ENCODE measurements around the gene CARS1. TPM values are rescaled to one million over a fixed set of nuclear protein-coding genes. Genes with fewer than 3 reads are reported as not detected.

Gene CARS1
- total and polyA plus RNA-seq, 2 of the 8 experiments (the other 6 are each of a cell fraction or from before 2014, with no cell fraction given): 44.1 to 100 TPM

GRCh38 chr11:3014057-3014938 is 42.9 kb downstream of the CARS1 start:
- Histone ChIP-seq H4K91ac (replicated peaks; ENCODE audit: insufficient read length, low read length) (no peak overlapping the region), H2BK12ac (ENCODE audit: low read depth, low read length) (no peak overlapping the region), H3K14ac (ENCODE audit: insufficient read length) (no peak overlapping the region), H2AFZ (ENCODE audit: low read length) (no peak overlapping the region), H3K79me1 (ENCODE audit: low read depth, low read length) (no peaks in the 10 kb centered on the region), H3K4me1 (replicated peaks in 1 of 4; ENCODE audit: control insufficient read depth in 3 of 4, insufficient read depth in 4 of 4, low read length in 3 of 4) (no peaks in the 10 kb centered on the region), H2AK5ac (ENCODE audit: low read depth, low read length) (no peak overlapping the region), H3K9me3 (ENCODE audit: insufficient read depth in 2 of 2, low read depth in 1 of 2, low read length in 1 of 2) (no peaks in the 10 kb centered on the region), H2BK5ac (ENCODE audit: low read depth, low read length) (no peak overlapping the region), H4K20me1 (replicated peaks in 1 of 2; ENCODE audit: control insufficient read depth in 1 of 2, insufficient read depth in 2 of 2, low read length in 2 of 2) (peaks cover 0 to 8% of the 10 kb centered on the region in 2 experiments), H3K23ac (ENCODE audit: insufficient read length) (no peak overlapping the region), H3K36me3 (ENCODE audit: control insufficient read depth in 2 of 4, insufficient read depth in 4 of 4, low read length in 3 of 4) (peaks cover 37 to 79% (median 64%) of the 10 kb centered on the region in 4 experiments), H3K79me2 (ENCODE audit: control insufficient read depth in 1 of 2, insufficient read depth in 2 of 2, low read length in 2 of 2) (no peaks in the 10 kb centered on the region), H2BK15ac (ENCODE audit: low read length) (no peak overlapping the region), H3K4me2 (ENCODE audit: insufficient read depth in 1 of 2, low read depth in 2 of 2, low read length in 2 of 2) (no peak overlapping the region), H2BK120ac (replicated peaks; ENCODE audit: low read depth, low read length) (no peak overlapping the region), H4K8ac (ENCODE audit: extremely low read depth, insufficient read depth, low read length) (no peak overlapping the region; the same call in 1 of the 2 replicates), H3K4ac (replicated peaks; ENCODE audit: insufficient read length, low read depth, low read length) (no peak overlapping the region), H2BK20ac (ENCODE audit: low read length) (0 out of 2 replicates have a peak overlapping the region, but pooled peaks have one; percentile 17), H3K18ac (ENCODE audit: extremely low read depth, low read length) (no peak overlapping the region), H3K27ac (ENCODE audit: low read depth, low read length) (no peak overlapping the region), H3K9ac (replicated peaks in 1 of 4; ENCODE audit: extremely low read depth in 1 of 4, low read depth in 3 of 4, low read length in 3 of 4) (no peak overlapping the region), H3K4me3 (ENCODE audit: extremely low read depth in 1 of 4, insufficient read depth in 2 of 4, low read depth in 3 of 4, low read length in 4 of 4) (no peak overlapping the region), H4K5ac (ENCODE audit: insufficient read length, low read depth, low read length) (no peak overlapping the region), H3K56ac (replicated peaks; ENCODE audit: insufficient read length, low read depth, low read length) (no peak overlapping the region), H3K27me3 (replicated peaks in 1 of 4; ENCODE audit: control insufficient read depth in 3 of 4, extremely low read depth in 1 of 4, insufficient read depth in 3 of 4, low read length in 3 of 4) (no peaks in the 10 kb centered on the region), H3K23me2 (ENCODE audit: low read depth, low read length) (no peaks in the 10 kb centered on the region)
- WGBS, 2 experiments (ENCODE audit: extremely low coverage in 1 of 2, insufficient coverage in 1 of 2, insufficient read length in 1 of 2, insufficient replicate concordance in 2 of 2, low coverage in 1 of 2, low lambda C conversion rate in 2 of 2, missing lambda C conversion rate in 1 of 2): 90% methylated on average over 16 of the region's 16 CpGs; no CpG with 5 or more reads in 1 of the 2 experiments
- no peak for FAIRE-seq
- ChIA-PET CTCF (ENCODE audit: partially characterized antibody) (interaction anchor here (0.7 to 3.3 kb wide), 15 partner anchors 7 to 382 kb away, joined by 3 to 13 read pairs (median 3); no protein-coding TSS in a partner anchor), POLR2A (ENCODE audit: partially characterized antibody) (interaction anchor here (1.0 to 2.5 kb wide), 4 partner anchors 8 to 21 kb away, joined by 4 to 8 read pairs (median 6); no protein-coding TSS in a partner anchor)
- DNase-seq (ENCODE audit: low read depth in 1 of 2, low spot score in 2 of 2): no peak
- TF ChIP-seq TBP (IDR thresholded peaks at IDR 0.05; ENCODE audit: low read depth, low read length): no peak
- TF ChIP-seq PHF8 (conservative IDR thresholded peaks at IDR 0.05; ENCODE audit: low read depth, low read length): no peak
- TF ChIP-seq, protein P1, sequence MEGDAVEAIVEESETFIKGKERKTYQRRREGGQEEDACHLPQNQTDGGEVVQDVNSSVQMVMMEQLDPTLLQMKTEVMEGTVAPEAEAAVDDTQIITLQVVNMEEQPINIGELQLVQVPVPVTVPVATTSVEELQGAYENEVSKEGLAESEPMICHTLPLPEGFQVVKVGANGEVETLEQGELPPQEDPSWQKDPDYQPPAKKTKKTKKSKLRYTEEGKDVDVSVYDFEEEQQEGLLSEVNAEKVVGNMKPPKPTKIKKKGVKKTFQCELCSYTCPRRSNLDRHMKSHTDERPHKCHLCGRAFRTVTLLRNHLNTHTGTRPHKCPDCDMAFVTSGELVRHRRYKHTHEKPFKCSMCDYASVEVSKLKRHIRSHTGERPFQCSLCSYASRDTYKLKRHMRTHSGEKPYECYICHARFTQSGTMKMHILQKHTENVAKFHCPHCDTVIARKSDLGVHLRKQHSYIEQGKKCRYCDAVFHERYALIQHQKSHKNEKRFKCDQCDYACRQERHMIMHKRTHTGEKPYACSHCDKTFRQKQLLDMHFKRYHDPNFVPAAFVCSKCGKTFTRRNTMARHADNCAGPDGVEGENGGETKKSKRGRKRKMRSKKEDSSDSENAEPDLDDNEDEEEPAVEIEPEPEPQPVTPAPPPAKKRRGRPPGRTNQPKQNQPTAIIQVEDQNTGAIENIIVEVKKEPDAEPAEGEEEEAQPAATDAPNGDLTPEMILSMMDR (IDR thresholded peaks at IDR 0.05; ENCODE audit: control extremely low read depth in 1 of 3, insufficient read depth in 1 of 3, low read depth in 1 of 3, low read length in 3 of 3): no peak
- TF ChIP-seq SP1 (IDR thresholded peaks at IDR 0.05; ENCODE audit: low read depth, low read length): no peak
- no peak for TF ChIP-seq BRCA1 (IDR thresholded peaks at IDR 0.05; ENCODE audit: low read depth, low read length)
- TF ChIP-seq HDAC6 (IDR thresholded peaks at IDR 0.05; ENCODE audit: low read depth, low read length): no peak
- no peak for TF ChIP-seq TEAD4 (IDR thresholded peaks at IDR 0.05; ENCODE audit: low read depth, low read length)
- TF ChIP-seq KDM5A (IDR thresholded peaks at IDR 0.05; ENCODE audit: low read length): no peak
- TF ChIP-seq CBX8 (IDR thresholded peaks at IDR 0.05; ENCODE audit: borderline replicate concordance, low read depth, low read length): no peak
- no peak for TF ChIP-seq CEBPB (IDR thresholded peaks at IDR 0.05; ENCODE audit: low read depth, low read length)
